Endothelial cell of umbilical vein (primary cell): Measurements from ENCODE around the gene TAS2R1. TPM values are rescaled to one million over a fixed set of nuclear protein-coding genes. Genes with fewer than 3 reads are reported as not detected.

Experiments used
- BruUV-seq: library from RNA; stranded (reverse); fragments of 400-500 nt; replicated peaks from 2 replicates; lab custom pipeline; 2021; lab: Mats Ljungman, UMichigan
- CTCF ChIA-PET: fragments of 300-600, 350-600 bp; sonication (Branson Sonifier 250); formaldehyde crosslinking; loops from one replicate; lab custom pipeline; 2021; ENCODE audit warnings: antibody characterized with exemption, inconsistent platforms; lab: Charles Lee
- POLR2A ChIA-PET: fragments of 300-600, 350-600 bp; sonication (Branson Sonifier 250); formaldehyde crosslinking; loops from one replicate; lab custom pipeline; 2021; ENCODE audit warnings: antibody characterized with exemption, inconsistent platforms; lab: Charles Lee
- DNase-seq: peaks from one replicate; pipeline ENCODE4 v3.0.0-alpha.2; 2011; ENCODE audit warnings: low read depth, low spot score
- FAIRE-seq: peaks from 2 replicates; lab custom pipeline; 2011; peaks lifted over from hg19 to GRCh38; lab: Jason Lieb, UNC
- H2AFZ ChIP-seq: 2 replicates; pipeline ENCODE4 v1.6.0; 2012; ENCODE audit warnings: low read depth, low read length, control low read depth, inconsistent platforms
- H3K27ac ChIP-seq: 2 replicates; pipeline ENCODE4 v1.5.1; 2011; ENCODE audit warnings: low read depth, mild to moderate bottlenecking, control low read depth, low read length, moderate library complexity; ENCODE audit not compliant: insufficient read depth
- H3K27me3 ChIP-seq, 2 experiments: 2 replicates each; pipeline versions ENCODE4 v1.6.0 to v1.6.1; 2011; ENCODE audit warnings: low read length in 2 of 2, mixed read lengths in 1 of 2; ENCODE audit not compliant: control insufficient read depth in 2 of 2, insufficient read depth in 2 of 2
- H3K36me3 ChIP-seq, 2 experiments: 2 replicates in 1 of 2; 3 replicates in 1 of 2; pipeline ENCODE4 v1.5.1; 2011; ENCODE audit warnings: low read length in 2 of 2, mild to moderate bottlenecking in 1 of 2, moderate library complexity in 1 of 2; ENCODE audit not compliant: control insufficient read depth in 2 of 2, insufficient read depth in 2 of 2; ENCODE audit errors: extremely low read depth in 1 of 2
- H3K4me1 ChIP-seq: 3 replicates; pipeline ENCODE4 v1.5.1; 2011; ENCODE audit warnings: mild to moderate bottlenecking, low read length; ENCODE audit not compliant: control insufficient read depth, insufficient read depth; ENCODE audit errors: extremely low read depth
- H3K4me2 ChIP-seq: 2 replicates; pipeline ENCODE4 v1.6.1; 2011; ENCODE audit warnings: low read length, control low read depth, mixed read lengths; ENCODE audit not compliant: insufficient read depth
- H3K4me3 ChIP-seq, 3 experiments: fragments of 200-600 bp in 1 of 3; sonication (generic), shearing (Covaris generic) in 1 of 3; replicated peaks in 1 of 3; 2 replicates each; pipeline ENCODE4 v1.5.1; 2011 to 2016; ENCODE audit warnings: control low read depth in 3 of 3, low read length in 3 of 3, mild to moderate bottlenecking in 2 of 3, inconsistent platforms in 1 of 3, low read depth in 1 of 3, moderate library complexity in 1 of 3; ENCODE audit not compliant: insufficient read depth in 1 of 3
- H3K79me2 ChIP-seq: 2 replicates; pipeline ENCODE4 v1.6.0; 2012; ENCODE audit warnings: low read length, inconsistent platforms; ENCODE audit not compliant: control insufficient read depth, insufficient read depth
- H3K9ac ChIP-seq: replicated peaks from 2 replicates; pipeline ENCODE3; 2011; ENCODE audit warnings: low read length, control low read depth; ENCODE audit not compliant: insufficient read depth; ENCODE audit errors: extremely low read depth
- H3K9me1 ChIP-seq: replicated peaks from 3 replicates; pipeline ENCODE4 v1.6.0; 2011; ENCODE audit warnings: mild to moderate bottlenecking, low read length; ENCODE audit not compliant: control insufficient read depth, insufficient read depth; ENCODE audit errors: extremely low read depth
- H3K9me3 ChIP-seq: replicated peaks from 2 replicates; pipeline ENCODE4 v1.5.1; 2012; ENCODE audit warnings: low read length, inconsistent platforms; ENCODE audit not compliant: control insufficient read depth, insufficient read depth
- H4K20me1 ChIP-seq: replicated peaks from 2 replicates; pipeline ENCODE3; 2011; ENCODE audit warnings: mild to moderate bottlenecking, low read length; ENCODE audit not compliant: control insufficient read depth, insufficient read depth; ENCODE audit errors: extremely low read depth
- EZH2 ChIP-seq: IDR thresholded peaks from 2 replicates; pipeline ENCODE4 v1.6.1; 2012; ENCODE audit warnings: borderline replicate concordance, low read depth, mild to moderate bottlenecking, moderate library complexity, low read length, inconsistent platforms; ENCODE audit not compliant: severe bottlenecking
- FOS ChIP-seq: IDR thresholded peaks from 2 replicates; pipeline ENCODE4 v1.6.1; 2011; ENCODE audit warnings: mild to moderate bottlenecking, low read length, moderate library complexity, borderline replicate concordance; ENCODE audit not compliant: insufficient read depth
- GATA2 ChIP-seq: IDR thresholded peaks from 2 replicates; pipeline ENCODE4 v1.7.0; 2011; ENCODE audit warnings: low read depth, mild to moderate bottlenecking, moderate library complexity, mixed read lengths, low read length; ENCODE audit not compliant: insufficient read length, insufficient read depth
- JUN ChIP-seq: IDR thresholded peaks from 2 replicates; pipeline ENCODE4 v1.6.1; 2011; ENCODE audit warnings: borderline replicate concordance, low read depth; ENCODE audit not compliant: insufficient read length, insufficient read depth
- MYC ChIP-seq: IDR thresholded peaks from one replicate; pipeline ENCODE4 v1.6.1; 2011; ENCODE audit warnings: mild to moderate bottlenecking, low read depth, low read length
- POLR2A ChIP-seq: IDR thresholded peaks from 2 replicates; pipeline ENCODE4 v1.6.1; 2012; ENCODE audit warnings: low read depth, mild to moderate bottlenecking, control low read depth, low read length
- POLR2AphosphoS5 ChIP-seq: IDR thresholded peaks from 2 replicates; pipeline ENCODE4 v1.6.1; 2012; ENCODE audit warnings: low read depth, mild to moderate bottlenecking, control low read depth, low read length, moderate library complexity; ENCODE audit not compliant: insufficient read depth
- dilution Hi-C: fragments of 300-500 bp; cut with MboI; formaldehyde crosslinking; loops from one replicate; pipeline ENCODE4 v1.15.0; 2019; ENCODE audit warnings: low sequenced_read_pairs; ENCODE audit not compliant: extremely low pct_ligation_motif_present
- intact Hi-C: fragments of 100-400 bp; cut with micrococcal nuclease; formaldehyde crosslinking; loops from one replicate; pipeline ENCODE4 v1.10.0; 2022
- polyA plus RNA-seq, 4 experiments: library from polyadenylated mRNA; depleted of rRNA in 3 of 4; stranded (reverse) in 3 of 4; unstranded in 1 of 4; fragments of >200 nt; gene quantifications; 2 replicates each; pipeline versions ENCODE4 v1.2.1 to v1.2.3, GENCODE V29; 2011 to 2012; ENCODE audit warnings: missing spikeins in 1 of 4
- total RNA-seq: library from RNA; stranded (reverse); gene quantifications from 2 replicates; pipeline ENCODE4 v1.2.3, GENCODE V29; 2021
- TF ChIP-seq, protein P1 (sequence below): IDR thresholded peaks from 2 replicates; pipeline ENCODE4 v1.6.1; 2011; ENCODE audit not compliant: insufficient read depth, insufficient read length
- TF ChIP-seq, protein P2 (sequence below), 2 donors: IDR thresholded peaks; 1 replicate in 1 of 2; 2 replicates in 1 of 2; pipeline ENCODE4 v1.5.1; 2011; ENCODE audit warnings: low read length in 2 of 2, mild to moderate bottlenecking in 2 of 2, moderate library complexity in 2 of 2, control low read depth in 1 of 2, inconsistent platforms in 1 of 2, low read depth in 1 of 2; ENCODE audit not compliant: insufficient read depth in 1 of 2; ENCODE audit errors: extremely low read depth in 1 of 2

The TAS2R1 gene
- total and polyA plus RNA-seq, 2 donors (not counting 3 experiments of a cell fraction or from before 2014, with no cell fraction given), result not detected

DNA sequence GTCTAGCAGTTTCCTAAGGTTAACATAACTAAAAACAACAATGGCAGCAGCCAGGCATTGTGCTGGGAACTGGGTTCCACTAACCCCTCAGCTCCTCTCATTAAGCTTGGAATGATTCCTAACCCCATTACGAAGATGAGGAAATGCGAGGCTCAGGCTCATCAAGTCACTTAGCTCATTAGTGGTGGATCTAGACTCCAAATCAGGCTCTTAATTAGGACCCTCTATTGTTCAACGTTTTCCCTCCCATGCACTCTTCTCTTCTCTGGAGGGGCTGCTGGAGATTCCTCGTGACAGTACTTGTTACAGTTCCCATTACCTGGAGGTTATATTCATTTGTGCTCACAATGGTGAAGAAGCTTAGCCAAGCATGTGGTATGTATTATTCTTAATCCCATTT is 6.5 kb downstream of the TAS2R1 start:
- ChIA-PET CTCF (no interaction called here), POLR2A (no interaction called here)
- no peaks in the 10 kb centered on the region for H3K9me1 ChIP-seq
- no peaks in the 10 kb centered on the region for H4K20me1 ChIP-seq
- FAIRE-seq (no peak), DNase-seq (no peak)
- no peak overlapping the region for H3K4me2 ChIP-seq
- dilution Hi-C loops, result no loop called here
- H3K36me3 ChIP-seq, result no peaks in the 10 kb centered on the region
- H3K4me3 ChIP-seq, result no peak overlapping the region
- intact Hi-C loops, result no loop called here
- TF ChIP-seq POLR2AphosphoS5, result no peak
- TF ChIP-seq, protein P1, sequence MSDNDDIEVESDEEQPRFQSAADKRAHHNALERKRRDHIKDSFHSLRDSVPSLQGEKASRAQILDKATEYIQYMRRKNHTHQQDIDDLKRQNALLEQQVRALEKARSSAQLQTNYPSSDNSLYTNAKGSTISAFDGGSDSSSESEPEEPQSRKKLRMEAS, result no peak
- TF ChIP-seq POLR2A, result no peak
- TF ChIP-seq EZH2, result no peak
- no peak for TF ChIP-seq MYC
- TF ChIP-seq FOS, result no peak
- TF ChIP-seq GATA2, result no peak
- TF ChIP-seq, protein P2, sequence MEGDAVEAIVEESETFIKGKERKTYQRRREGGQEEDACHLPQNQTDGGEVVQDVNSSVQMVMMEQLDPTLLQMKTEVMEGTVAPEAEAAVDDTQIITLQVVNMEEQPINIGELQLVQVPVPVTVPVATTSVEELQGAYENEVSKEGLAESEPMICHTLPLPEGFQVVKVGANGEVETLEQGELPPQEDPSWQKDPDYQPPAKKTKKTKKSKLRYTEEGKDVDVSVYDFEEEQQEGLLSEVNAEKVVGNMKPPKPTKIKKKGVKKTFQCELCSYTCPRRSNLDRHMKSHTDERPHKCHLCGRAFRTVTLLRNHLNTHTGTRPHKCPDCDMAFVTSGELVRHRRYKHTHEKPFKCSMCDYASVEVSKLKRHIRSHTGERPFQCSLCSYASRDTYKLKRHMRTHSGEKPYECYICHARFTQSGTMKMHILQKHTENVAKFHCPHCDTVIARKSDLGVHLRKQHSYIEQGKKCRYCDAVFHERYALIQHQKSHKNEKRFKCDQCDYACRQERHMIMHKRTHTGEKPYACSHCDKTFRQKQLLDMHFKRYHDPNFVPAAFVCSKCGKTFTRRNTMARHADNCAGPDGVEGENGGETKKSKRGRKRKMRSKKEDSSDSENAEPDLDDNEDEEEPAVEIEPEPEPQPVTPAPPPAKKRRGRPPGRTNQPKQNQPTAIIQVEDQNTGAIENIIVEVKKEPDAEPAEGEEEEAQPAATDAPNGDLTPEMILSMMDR (IDR thresholded peaks at IDR 0.05; ENCODE audit: extremely low read depth in 1 of 2, insufficient read depth in 1 of 2, low read depth in 1 of 2, low read length in 2 of 2), result no peak
- TF ChIP-seq JUN, result no peak
- no peaks in the 10 kb centered on the region for H3K4me1 ChIP-seq
- BruUV-seq, result no TSS peak
- H3K9me3 ChIP-seq, result peaks cover 5% of the 10 kb centered on the region
- no peaks in the 10 kb centered on the region for H3K27me3 ChIP-seq
- H3K9ac ChIP-seq, result no peak overlapping the region
- no peaks in the 10 kb centered on the region for H3K79me2 ChIP-seq
- H2AFZ ChIP-seq, result no peak overlapping the region
- no peak overlapping the region for H3K27ac ChIP-seq
